GM12873 (cell line): ENCODE measurements around the gene PECR.

Experiments
- CTCF ChIP-seq: IDR thresholded peaks from 2 replicates; pipeline ENCODE4 v1.5.1; 2012; ENCODE audit warnings: low read depth, mild to moderate bottlenecking, moderate library complexity, low read length, control low read depth; ENCODE audit not compliant: insufficient read depth; ENCODE audit errors: missing control alignments

Gene PECR

GRCh38 chr2:216055680-216056079 is 25.9 kb downstream of the PECR start:
- TF ChIP-seq CTCF: no peak

- TF ChIP-seq CTCF: no peak
These were observed 29.2 kb downstream of the PECR start for GRCh38 chr2:216052420-216052819.

GRCh38 chr2:216051350-216051749 is 30.3 kb downstream of the PECR start:
- no peak for TF ChIP-seq CTCF

GRCh38 chr2:216049452-216049851 is 32.2 kb downstream of the PECR start:
- TF ChIP-seq CTCF: no peak

GRCh38 chr2:216047397-216047796 is 34.2 kb downstream of the PECR start:
- TF ChIP-seq CTCF: no peak

- no peak for TF ChIP-seq CTCF
These were observed 36.6 kb downstream of the PECR start for GRCh38 chr2:216044883-216045486.

GRCh38 chr2:216043949-216044348 is 37.7 kb downstream of the PECR start:
- TF ChIP-seq CTCF: no peak

- TF ChIP-seq CTCF: no peak
These were observed 40.2 kb downstream of the PECR start for GRCh38 chr2:216041438-216041837.
